AG04450 (cell line): ENCODE data around the gene ATP5PD. TPM values are rescaled to one million over a fixed set of nuclear protein-coding genes. Genes with fewer than 3 reads are reported as not detected.

ENCODE experiments used
- CTCF ChIA-PET: fragments of 300-600, 350-600 bp; formaldehyde crosslinking; extraction: SDS; loops from one replicate; lab custom pipeline; 2022; ENCODE audit warnings: antibody characterized with exemption, inconsistent platforms; lab: Charles Lee
- POLR2A ChIA-PET: fragments of 350-600 bp; formaldehyde crosslinking; extraction: SDS; loops from one replicate; lab custom pipeline; 2021; ENCODE audit warnings: antibody characterized with exemption, inconsistent platforms; lab: Yijun Ruan, JAX
- DNase-seq: peaks from one replicate; pipeline ENCODE4 v3.0.0-alpha.2; 2011; ENCODE audit warnings: low read depth, low spot score
- H3K27ac ChIP-seq: one replicate; pipeline ENCODE4 v1.5.1; 2012; ENCODE audit warnings: low read depth, low read length, control low read depth
- H3K27me3 ChIP-seq: one replicate; pipeline ENCODE4 v1.6.0; 2012; ENCODE audit warnings: low read length; ENCODE audit not compliant: control insufficient read depth, insufficient read depth
- H3K4me3 ChIP-seq: 2 replicates; pipeline ENCODE4 v1.5.1; 2011; ENCODE audit warnings: mild to moderate bottlenecking, low read depth, low read length, control low read depth
- H3K9me3 ChIP-seq: 2 replicates; pipeline ENCODE4 v1.5.1; 2012; ENCODE audit warnings: low read length; ENCODE audit not compliant: control insufficient read depth, insufficient read depth
- CTCF ChIP-seq: IDR thresholded peaks from 2 replicates; pipeline ENCODE4 v1.5.1; 2011; ENCODE audit warnings: low read depth, low read length, control low read depth, inconsistent platforms
- polyA plus RNA-seq: library from polyadenylated mRNA; depleted of rRNA; stranded (reverse); fragments of >200 nt; gene quantifications from 2 replicates; pipeline ENCODE4 v1.2.3, GENCODE V29; 2011

Gene ATP5PD
- polyA plus RNA-seq, 1 experiment: 281 TPM

GRCh38 chr17:75064460-75064859 is 17.7 kb upstream of the ATP5PD start:
- ChIA-PET POLR2A (no interaction called here), CTCF (interaction anchor here (0.9 to 1.4 kb wide), 2 partner anchors 50 kb away, joined by 3 to 5 read pairs; no protein-coding TSS in a partner anchor)
- DNase-seq: no peak

GRCh38 chr17:75064040-75064439 is 17.3 kb upstream of the ATP5PD start:
- CTCF ChIA-PET: interaction anchor here (1.4 kb wide), 1 partner anchor 50 kb away, joined by 5 read pairs; no protein-coding TSS in a partner anchor
- POLR2A ChIA-PET: no interaction called here
- H3K27me3 ChIP-seq: no peaks in the 10 kb centered on the region
- H3K4me3 ChIP-seq: no peak overlapping the region
- no peak for DNase-seq
- no peak overlapping the region for H3K27ac ChIP-seq
- H3K9me3 ChIP-seq: no peaks in the 10 kb centered on the region
- no peak for TF ChIP-seq CTCF

More at GRCh38 chr17:75064460-75064859, 17.7 kb upstream of the ATP5PD start:
- H3K27ac ChIP-seq: no peak overlapping the region
- H3K27me3 ChIP-seq: no peaks in the 10 kb centered on the region
- H3K4me3 ChIP-seq: no peak overlapping the region
- H3K9me3 ChIP-seq: no peaks in the 10 kb centered on the region
- TF ChIP-seq CTCF: no peak

GRCh38 chr17:75063626-75064025 is 16.9 kb upstream of the ATP5PD start:
- POLR2A ChIA-PET: no interaction called here
- CTCF ChIA-PET: interaction anchor here (1.4 kb wide), 1 partner anchor 50 kb away, joined by 5 read pairs; no protein-coding TSS in a partner anchor

GRCh38 chr17:75063201-75063600 is 16.4 kb upstream of the ATP5PD start:
- Histone ChIP-seq H3K27me3 (no peaks in the 10 kb centered on the region), H3K4me3 (no peak overlapping the region), H3K27ac (no peak overlapping the region), H3K9me3 (no peaks in the 10 kb centered on the region)
- DNase-seq: no peak
- ChIA-PET POLR2A (no interaction called here), CTCF (interaction anchor here (0.6 to 1.4 kb wide), 2 partner anchors 51 to 53 kb away, joined by 3 to 5 read pairs; no protein-coding TSS in a partner anchor)
- no peak for TF ChIP-seq CTCF

More at GRCh38 chr17:75063626-75064025, 16.9 kb upstream of the ATP5PD start:
- Histone ChIP-seq H3K27ac (no peak overlapping the region), H3K27me3 (no peaks in the 10 kb centered on the region), H3K4me3 (no peak overlapping the region), H3K9me3 (no peaks in the 10 kb centered on the region)
- no peak for TF ChIP-seq CTCF
- DNase-seq: no peak

GRCh38 chr17:75061618-75062017 is 14.8 kb upstream of the ATP5PD start:
- Histone ChIP-seq H3K27ac (no peak overlapping the region), H3K9me3 (no peaks in the 10 kb centered on the region), H3K27me3 (no peaks in the 10 kb centered on the region), H3K4me3 (no peak overlapping the region)
- no peak for DNase-seq
- no peak for TF ChIP-seq CTCF
- POLR2A ChIA-PET: no interaction called here
- CTCF ChIA-PET: interaction anchor here (0.5 to 4.4 kb wide), 8 partner anchors 44 to 142 kb away, joined by 3 to 61 read pairs (median 22); partner anchors contain the start of genes ARMC7, CDR2L and NUP85
